A673 (cell line): Measurements from ENCODE around the gene CCDC110. TPM values are rescaled to one million over a fixed set of nuclear protein-coding genes. Genes with fewer than 3 reads are reported as not detected.

Source experiments
- BruUV-seq: library from RNA; stranded (reverse); fragments of 400-500 nt; replicated peaks from 2 replicates; lab custom pipeline; 2021; lab: Mats Ljungman, UMichigan
- CTCF ChIA-PET: fragments of 300-600 bp; sonication (Branson Sonifier 250); formaldehyde crosslinking; loops from one replicate; lab custom pipeline; 2022; ENCODE audit warnings: antibody characterized with exemption; lab: Charles Lee
- POLR2A ChIA-PET: fragments of 300-600 bp; sonication (Branson Sonifier 250); formaldehyde crosslinking; loops from one replicate; lab custom pipeline; 2022; ENCODE audit warnings: antibody characterized with exemption; ENCODE audit not compliant: low non-redundant PET; lab: Charles Lee
- DNase-seq: peaks from one replicate; pipeline ENCODE4 v3.0.0-alpha.2; 2015; ENCODE audit warnings: low spot score
- H3K27ac ChIP-seq: fragments of 200-600 bp; sonication (generic); 2 replicates; pipeline ENCODE4 v1.5.1; 2016; ENCODE audit warnings: mixed run types, low read depth, mild to moderate bottlenecking, mixed read lengths, antibody characterized with exemption, low read length; ENCODE audit not compliant: poor library complexity, severe bottlenecking
- H3K27me3 ChIP-seq: fragments of 200-600 bp; sonication (generic); replicated peaks from 2 replicates; pipeline ENCODE4 v1.6.1; 2017; ENCODE audit warnings: mixed run types, low read depth, mild to moderate bottlenecking, mixed read lengths, antibody characterized with exemption, low read length; ENCODE audit not compliant: insufficient read depth, poor library complexity
- H3K36me3 ChIP-seq: fragments of 200-600 bp; sonication (generic); 2 replicates; pipeline ENCODE4 v1.6.1; 2016; ENCODE audit warnings: mixed run types, mild to moderate bottlenecking, mixed read lengths, antibody characterized with exemption, low read length; ENCODE audit not compliant: insufficient read depth, poor library complexity, severe bottlenecking
- H3K4me1 ChIP-seq: fragments of 200-600 bp; sonication (generic); 2 replicates; pipeline ENCODE4 v1.6.1; 2017; ENCODE audit warnings: mixed run types, mild to moderate bottlenecking, mixed read lengths, antibody characterized with exemption, low read length; ENCODE audit not compliant: insufficient read depth, poor library complexity, severe bottlenecking
- H3K4me3 ChIP-seq: fragments of 200-600 bp; sonication (generic); 2 replicates; pipeline ENCODE4 v1.5.1; 2016; ENCODE audit warnings: low read depth, mixed run types, mild to moderate bottlenecking, mixed read lengths, low read length; ENCODE audit not compliant: poor library complexity, severe bottlenecking
- H3K9me3 ChIP-seq: fragments of 200-600 bp; sonication (generic); 2 replicates; pipeline ENCODE4 v1.6.1; 2016; ENCODE audit warnings: mixed run types, low read depth, mild to moderate bottlenecking, mixed read lengths, antibody characterized with exemption, low read length; ENCODE audit not compliant: poor library complexity, severe bottlenecking
- CTCF ChIP-seq: fragments of 300-800, 200-600 bp; sonication (generic); conservative IDR thresholded peaks from 2 replicates; pipeline ENCODE4 v1.5.1; 2017; ENCODE audit warnings: low read depth, mild to moderate bottlenecking, antibody characterized with exemption, low read length, moderate library complexity, mixed read lengths
- EZH2 ChIP-seq: fragments of 200-600 bp; sonication (generic); IDR thresholded peaks from 2 replicates; pipeline ENCODE4 v1.6.1; 2017; ENCODE audit warnings: borderline replicate concordance, low read depth, mild to moderate bottlenecking, mixed read lengths, antibody characterized with exemption, low read length; ENCODE audit not compliant: poor library complexity, severe bottlenecking
- intact Hi-C: fragments of 100-400 bp; cut with micrococcal nuclease; formaldehyde crosslinking; loops from one replicate; pipeline ENCODE4 v1.10.0; 2022; ENCODE audit not compliant: unreplicated experiment
- total RNA-seq: library from RNA; stranded (reverse); gene quantifications from 2 replicates; pipeline ENCODE4 v1.2.3, GENCODE V29; 2021

Gene CCDC110
- total RNA-seq, 1 experiment from 2014 or later = not detected

DNA sequence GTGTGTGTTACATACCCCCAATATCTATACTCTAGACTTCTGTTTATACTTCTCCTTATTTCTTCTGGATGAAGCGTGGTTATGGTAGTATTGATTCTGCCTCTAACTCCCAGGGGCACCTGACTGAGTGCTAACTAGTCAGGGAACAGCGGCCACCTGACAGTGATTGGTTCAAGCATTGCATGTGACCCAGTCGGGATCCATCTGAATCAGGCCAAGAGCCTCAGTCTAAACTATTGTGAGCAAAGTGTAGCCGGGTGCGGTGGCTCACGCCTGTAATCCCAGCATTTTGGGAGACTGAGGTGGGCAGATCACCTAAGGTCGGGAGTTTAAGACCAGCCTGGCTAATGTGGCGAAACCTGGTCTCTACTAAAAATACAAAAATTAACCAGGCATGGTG is 10.0 kb downstream of the CCDC110 start:
- H3K27ac ChIP-seq = no peak overlapping the region
- no peak overlapping the region for H3K4me3 ChIP-seq
- H3K9me3 ChIP-seq = no peaks in the 10 kb centered on the region
- TF ChIP-seq EZH2 (no peak), CTCF (no peak)
- BruUV-seq = no TSS peak
- intact Hi-C loops = no loop called here
- ChIA-PET CTCF (no interaction called here), POLR2A (no interaction called here)
- no peaks in the 10 kb centered on the region for H3K36me3 ChIP-seq
- DNase-seq = no peak
- peaks cover 25% of the 10 kb centered on the region for H3K27me3 ChIP-seq
- H3K4me1 ChIP-seq = no peaks in the 10 kb centered on the region

DNA sequence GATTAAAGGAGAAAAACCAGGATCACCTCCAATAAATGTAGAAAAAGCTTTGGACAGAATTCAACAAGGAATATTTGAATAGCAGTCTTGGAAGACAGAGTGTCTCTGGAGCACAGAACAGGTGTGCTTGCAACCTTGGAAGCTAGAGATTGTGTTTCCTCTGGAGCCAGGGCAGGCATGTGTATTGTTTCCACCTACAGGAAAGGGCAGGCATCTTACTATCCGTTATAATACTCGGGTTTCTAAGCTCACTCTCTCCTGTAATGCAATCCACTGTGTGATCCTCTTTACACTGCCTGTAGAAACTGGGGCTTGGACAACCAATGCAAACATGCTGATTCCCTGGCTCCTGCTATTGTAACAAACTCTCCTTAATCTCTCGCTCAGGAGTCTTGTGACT is 14.4 kb downstream of the CCDC110 start:
- BruUV-seq = no TSS peak
- POLR2A ChIA-PET = no interaction called here
- no peak for DNase-seq
- Histone ChIP-seq H3K27me3 (peaks cover 26% of the 10 kb centered on the region), H3K4me1 (no peaks in the 10 kb centered on the region), H3K4me3 (no peak overlapping the region), H3K27ac (no peak overlapping the region), H3K9me3 (no peaks in the 10 kb centered on the region), H3K36me3 (no peaks in the 10 kb centered on the region)
- CTCF ChIA-PET = no interaction called here
- TF ChIP-seq CTCF (no peak), EZH2 (no peak)
- intact Hi-C loops = no loop called here

GRCh38 chr4:185456131-185456530 is 15.4 kb downstream of the CCDC110 start:
- no peaks in the 10 kb centered on the region for H3K4me1 ChIP-seq
- BruUV-seq = no TSS peak
- no peak overlapping the region for H3K4me3 ChIP-seq
- TF ChIP-seq EZH2 = no peak
- no peak for TF ChIP-seq CTCF
- no peak overlapping the region for H3K27ac ChIP-seq
- POLR2A ChIA-PET = no interaction called here
- intact Hi-C loops = no loop called here
- no peak for DNase-seq
- no peaks in the 10 kb centered on the region for H3K9me3 ChIP-seq
- H3K36me3 ChIP-seq = no peaks in the 10 kb centered on the region
- peaks cover 26% of the 10 kb centered on the region for H3K27me3 ChIP-seq
- CTCF ChIA-PET = no interaction called here
